ENCODE data around the gene CP. TPM values are rescaled to one million over a fixed set of nuclear protein-coding genes. Genes with fewer than 3 reads are reported as not detected.

The CP gene
- total and polyA plus RNA-seq, 9 of the 15 experiments (the other 6 are each of a cell fraction or from before 2014, with no cell fraction given), result 0.30 to 0.75 TPM; not detected in 7

GRCh38 chr3:149180057-149180573, 41.5 kb downstream of the CP start (continued):
- TF ChIP-seq, protein P1, sequence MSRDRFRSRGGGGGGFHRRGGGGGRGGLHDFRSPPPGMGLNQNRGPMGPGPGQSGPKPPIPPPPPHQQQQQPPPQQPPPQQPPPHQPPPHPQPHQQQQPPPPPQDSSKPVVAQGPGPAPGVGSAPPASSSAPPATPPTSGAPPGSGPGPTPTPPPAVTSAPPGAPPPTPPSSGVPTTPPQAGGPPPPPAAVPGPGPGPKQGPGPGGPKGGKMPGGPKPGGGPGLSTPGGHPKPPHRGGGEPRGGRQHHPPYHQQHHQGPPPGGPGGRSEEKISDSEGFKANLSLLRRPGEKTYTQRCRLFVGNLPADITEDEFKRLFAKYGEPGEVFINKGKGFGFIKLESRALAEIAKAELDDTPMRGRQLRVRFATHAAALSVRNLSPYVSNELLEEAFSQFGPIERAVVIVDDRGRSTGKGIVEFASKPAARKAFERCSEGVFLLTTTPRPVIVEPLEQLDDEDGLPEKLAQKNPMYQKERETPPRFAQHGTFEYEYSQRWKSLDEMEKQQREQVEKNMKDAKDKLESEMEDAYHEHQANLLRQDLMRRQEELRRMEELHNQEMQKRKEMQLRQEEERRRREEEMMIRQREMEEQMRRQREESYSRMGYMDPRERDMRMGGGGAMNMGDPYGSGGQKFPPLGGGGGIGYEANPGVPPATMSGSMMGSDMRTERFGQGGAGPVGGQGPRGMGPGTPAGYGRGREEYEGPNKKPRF (IDR thresholded peaks at IDR 0.05; ENCODE audit: low read depth, low read length), result no peak
- no peak for TF ChIP-seq CCAR2 (IDR thresholded peaks at IDR 0.05; ENCODE audit: low read depth, low read length)
- no peak for TF ChIP-seq CHD1 (IDR thresholded peaks at IDR 0.05; ENCODE audit: low read length)
- no peak for TF ChIP-seq ERF (CRISPR knock-in tag; IDR thresholded peaks at IDR 0.05)
- TF ChIP-seq FOXP4 (CRISPR knock-in tag; IDR thresholded peaks at IDR 0.05; ENCODE audit: borderline replicate concordance), result 0 out of 2 replicates have a peak, but pooled peaks have one; percentile 51
- TF ChIP-seq ZNF764 (CRISPR knock-in tag; IDR thresholded peaks at IDR 0.05; ENCODE audit: low read depth), result no peak
- TF ChIP-seq CBX5 (IDR thresholded peaks at IDR 0.05; ENCODE audit: borderline replicate concordance, low read depth), result peak; percentile 41; the same call in 1 of the 2 replicates
- no peak; the same call in 1 of the 2 replicates for TF ChIP-seq TAL1 (IDR thresholded peaks at IDR 0.05)
- TF ChIP-seq, protein P2, sequence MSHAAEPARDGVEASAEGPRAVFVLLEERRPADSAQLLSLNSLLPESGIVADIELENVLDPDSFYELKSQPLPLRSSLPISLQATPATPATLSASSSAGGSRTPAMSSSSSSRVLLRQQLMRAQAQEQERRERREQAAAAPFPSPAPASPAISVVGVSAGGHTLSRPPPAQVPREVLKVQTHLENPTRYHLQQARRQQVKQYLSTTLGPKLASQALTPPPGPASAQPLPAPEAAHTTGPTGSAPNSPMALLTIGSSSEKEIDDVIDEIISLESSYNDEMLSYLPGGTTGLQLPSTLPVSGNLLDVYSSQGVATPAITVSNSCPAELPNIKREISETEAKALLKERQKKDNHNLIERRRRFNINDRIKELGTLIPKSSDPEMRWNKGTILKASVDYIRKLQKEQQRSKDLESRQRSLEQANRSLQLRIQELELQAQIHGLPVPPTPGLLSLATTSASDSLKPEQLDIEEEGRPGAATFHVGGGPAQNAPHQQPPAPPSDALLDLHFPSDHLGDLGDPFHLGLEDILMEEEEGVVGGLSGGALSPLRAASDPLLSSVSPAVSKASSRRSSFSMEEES (CRISPR knock-in tag; IDR thresholded peaks at IDR 0.05), result no peak
- TF ChIP-seq, protein P3, sequence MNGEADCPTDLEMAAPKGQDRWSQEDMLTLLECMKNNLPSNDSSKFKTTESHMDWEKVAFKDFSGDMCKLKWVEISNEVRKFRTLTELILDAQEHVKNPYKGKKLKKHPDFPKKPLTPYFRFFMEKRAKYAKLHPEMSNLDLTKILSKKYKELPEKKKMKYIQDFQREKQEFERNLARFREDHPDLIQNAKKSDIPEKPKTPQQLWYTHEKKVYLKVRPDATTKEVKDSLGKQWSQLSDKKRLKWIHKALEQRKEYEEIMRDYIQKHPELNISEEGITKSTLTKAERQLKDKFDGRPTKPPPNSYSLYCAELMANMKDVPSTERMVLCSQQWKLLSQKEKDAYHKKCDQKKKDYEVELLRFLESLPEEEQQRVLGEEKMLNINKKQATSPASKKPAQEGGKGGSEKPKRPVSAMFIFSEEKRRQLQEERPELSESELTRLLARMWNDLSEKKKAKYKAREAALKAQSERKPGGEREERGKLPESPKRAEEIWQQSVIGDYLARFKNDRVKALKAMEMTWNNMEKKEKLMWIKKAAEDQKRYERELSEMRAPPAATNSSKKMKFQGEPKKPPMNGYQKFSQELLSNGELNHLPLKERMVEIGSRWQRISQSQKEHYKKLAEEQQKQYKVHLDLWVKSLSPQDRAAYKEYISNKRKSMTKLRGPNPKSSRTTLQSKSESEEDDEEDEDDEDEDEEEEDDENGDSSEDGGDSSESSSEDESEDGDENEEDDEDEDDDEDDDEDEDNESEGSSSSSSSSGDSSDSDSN (IDR thresholded peaks at IDR 0.05; ENCODE audit: borderline replicate concordance in 1 of 2, low read depth in 2 of 2, low read length in 2 of 2), result no peak
- TF ChIP-seq ZNF23 (CRISPR knock-in tag; IDR thresholded peaks at IDR 0.05), result no peak
- TF ChIP-seq HMGN3 (IDR thresholded peaks at IDR 0.05; ENCODE audit: borderline replicate concordance, extremely low read depth, insufficient read length, low read depth, low read length), result no peak
- no peak for TF ChIP-seq ZNF780A (CRISPR knock-in tag; IDR thresholded peaks at IDR 0.05)
- TF ChIP-seq ZNF395 (CRISPR knock-in tag; IDR thresholded peaks at IDR 0.05), result peak; percentile 89
- peak; percentile 89; the same call in 1 of the 2 replicates for TF ChIP-seq ELF4 (CRISPR knock-in tag; IDR thresholded peaks at IDR 0.05)
- no peak for TF ChIP-seq ZNF561 (CRISPR knock-in tag; conservative IDR thresholded peaks at IDR 0.05)
- TF ChIP-seq IRF1 (CRISPR knock-in tag; IDR thresholded peaks at IDR 0.05; ENCODE audit: borderline replicate concordance), result no peak
